ENCODE measurements around the gene M1AP.

M1AP gene

GRCh38 chr2:74548900-74549826 is 99.0 kb downstream of the M1AP start:
- no peak for DNase-seq (ENCODE audit: low read depth in 3 of 3)

GRCh38 chr2:74548285-74548899 is 99.7 kb downstream of the M1AP start:
- DNase-seq (ENCODE audit: low read depth in 3 of 3): no peak

GRCh38 chr2:74546004-74546403 is 102.1 kb downstream of the M1AP start:
- DNase-seq (ENCODE audit: low read depth in 3 of 3): no peak

- no peak for DNase-seq (ENCODE audit: low read depth in 3 of 3)
These were observed 103.5 kb downstream of the M1AP start for GRCh38 chr2:74544634-74545033.

- no peak for DNase-seq (ENCODE audit: low read depth in 3 of 3)
These were observed 105.2 kb downstream of the M1AP start for GRCh38 chr2:74542978-74543377.

- DNase-seq (ENCODE audit: low read depth in 3 of 3): no peak
These were observed 107.8 kb downstream of the M1AP start for GRCh38 chr2:74540291-74540690.

- no peak for DNase-seq (ENCODE audit: low read depth in 3 of 3)
These were observed 109.2 kb downstream of the M1AP start for GRCh38 chr2:74538881-74539339.

GRCh38 chr2:74537140-74537539 is 111.0 kb downstream of the M1AP start:
- no peak for DNase-seq (ENCODE audit: low read depth in 3 of 3)

GRCh38 chr2:74536166-74536950 is 111.8 kb downstream of the M1AP start:
- no peak for DNase-seq (ENCODE audit: low read depth in 3 of 3)

GRCh38 chr2:74535440-74535965 is 112.6 kb downstream of the M1AP start:
- DNase-seq (ENCODE audit: low read depth in 3 of 3): no peak

- DNase-seq (ENCODE audit: low read depth in 3 of 3): no peak
These were observed 113.7 kb downstream of the M1AP start for GRCh38 chr2:74534411-74534810.

GRCh38 chr2:74533464-74533863 is 114.7 kb downstream of the M1AP start:
- DNase-seq (ENCODE audit: low read depth in 3 of 3): no peak

- DNase-seq (ENCODE audit: low read depth in 3 of 3): no peak
These were observed 115.9 kb downstream of the M1AP start for GRCh38 chr2:74532222-74532621.

GRCh38 chr2:74531666-74532065 is 116.5 kb downstream of the M1AP start:
- DNase-seq (ENCODE audit: low read depth in 3 of 3): no peak

GRCh38 chr2:74530239-74531187 is 117.6 kb downstream of the M1AP start:
- DNase-seq (ENCODE audit: low read depth in 3 of 3): no peak

- peak; percentile 87 to 94 (median 91) for DNase-seq (ENCODE audit: low read depth in 3 of 3)
These were observed 118.5 kb downstream of the M1AP start, which contains the start of the genes AUP1 and HTRA2 for GRCh38 chr2:74529357-74530238. Gene AUP1, minus strand, starts transcription at chr2:74529706. Its CDS starts 77 bp downstream, at chr2:74529629. Gene HTRA2, plus strand, starts transcription at chr2:74529933. Its CDS starts 74 bp downstream, at chr2:74530007.

- DNase-seq (ENCODE audit: low read depth in 3 of 3): no peak
These were observed 119.4 kb downstream of the M1AP start for GRCh38 chr2:74528600-74529356.

GRCh38 chr2:74527741-74528140 is 120.4 kb downstream of the M1AP start:
- DNase-seq (ENCODE audit: low read depth in 3 of 3): no peak

Data from stimulated activated CD4-positive, alpha-beta T cell treated with anti-CD3 and anti-CD28 coated beads, TNF-alpha, amount 100 ng/mL, for 48 hours (primary cell).